ENCODE results near the gene VASP. TPM values are rescaled to one million over a fixed set of nuclear protein-coding genes. Genes with fewer than 3 reads are reported as not detected.
A peak's percentile ranks its signal among the peaks of the same experiment; 100 is the strongest.

The VASP gene
- total and polyA plus RNA-seq, 8 donors: 12.5 to 49.3 (median 29.3) TPM

- DNase-seq (no peak), ATAC-seq (no peak), FAIRE-seq (no peak)
- no peaks in the 10 kb centered on the region for H3K27me3 ChIP-seq
- 60 to 81% methylated on average over 5 of the region's 5 CpGs for WGBS, 2 donors
- no peak for TF ChIP-seq CTCF (IDR thresholded peaks at IDR 0.05)
- H3K9me3 ChIP-seq: no peaks in the 10 kb centered on the region
- no peaks in the 10 kb centered on the region for H3K36me3 ChIP-seq
- no peak overlapping the region for H3K27ac ChIP-seq
- intact Hi-C loops (cut with DNase I): no loop called here
- H3K4me3 ChIP-seq: no peak overlapping the region
- peaks cover 0 to 10% (median 9%) of the 10 kb centered on the region in 3 donors for H3K4me1 ChIP-seq
These were observed 5.2 kb upstream of the VASP start for GRCh38 chr19:45502111-45502510.

GRCh38 chr19:45503909-45504308 lies 3.4 kb upstream of the VASP start:
- WGBS, 2 donors: 76 to 81% methylated on average over 9 of the region's 9 CpGs
- intact Hi-C loops (cut with DNase I): no loop called here
- no peaks in the 10 kb centered on the region for H3K27me3 ChIP-seq

GRCh38 chr19:45505151-45505995 lies 1.9 kb upstream of the VASP start:
- WGBS, 2 donors: 68 to 72% methylated on average over 8 of the region's 8 CpGs
- no peaks in the 10 kb centered on the region for H3K36me3 ChIP-seq
- FAIRE-seq (no peak), ATAC-seq (no peak), DNase-seq (peak in 1 of 6 donors; percentile 51)
- no peak for TF ChIP-seq CTCF (IDR thresholded peaks at IDR 0.05)
- intact Hi-C loops (cut with DNase I): no loop called here
- no peaks in the 10 kb centered on the region for H3K27me3 ChIP-seq
- H3K4me1 ChIP-seq: peaks cover 6 to 9% (median 7%) of the 10 kb centered on the region in 3 donors
- H3K4me3 ChIP-seq: no peak overlapping the region
- no peaks in the 10 kb centered on the region for H3K9me3 ChIP-seq
- peak overlapping the region; percentile 87 to 94 (median 91) for H3K27ac ChIP-seq

More at GRCh38 chr19:45503909-45504308, 3.4 kb upstream of the VASP start:
- no peak for TF ChIP-seq CTCF (IDR thresholded peaks at IDR 0.05)
- Histone ChIP-seq H3K36me3 (no peaks in the 10 kb centered on the region), H3K9me3 (no peaks in the 10 kb centered on the region), H3K4me1 (peaks cover 0 to 9% (median 8%) of the 10 kb centered on the region in 3 donors), H3K27ac (no peak overlapping the region), H3K4me3 (no peak overlapping the region)
- ATAC-seq (no peak), FAIRE-seq (no peak), DNase-seq (no peak)

GRCh38 chr19:45505996-45506245 lies 1.4 kb upstream of the VASP start:
- ATAC-seq (no peak), DNase-seq (no peak), FAIRE-seq (no peak)
- Histone ChIP-seq H3K4me3 (peak overlapping the region; percentile 66 to 99 (median 84)), H3K27ac (peak overlapping the region; percentile 87 to 94 (median 91)), H3K4me1 (peaks cover 6 to 9% (median 7%) of the 10 kb centered on the region in 3 donors), H3K9me3 (no peaks in the 10 kb centered on the region), H3K27me3 (no peaks in the 10 kb centered on the region), H3K36me3 (no peaks in the 10 kb centered on the region)
- intact Hi-C loops (cut with DNase I): no loop called here
- 37 to 55% methylated on average over 5 of the region's 5 CpGs for WGBS, 2 donors
- no peak for TF ChIP-seq CTCF (IDR thresholded peaks at IDR 0.05)

Data from pancreas (tissue), 10 donors.